NOMO-1 treated with DMSO at 0.1 percent for 48 hours (cell line): Measurements from ENCODE around the gene RAB36.

Experiments
- DNase-seq: peaks from one replicate; lab custom pipeline; 2025; ENCODE audit not compliant: unreplicated experiment; lab: John Stamatoyannopoulos, UW

The RAB36 gene, protein sequence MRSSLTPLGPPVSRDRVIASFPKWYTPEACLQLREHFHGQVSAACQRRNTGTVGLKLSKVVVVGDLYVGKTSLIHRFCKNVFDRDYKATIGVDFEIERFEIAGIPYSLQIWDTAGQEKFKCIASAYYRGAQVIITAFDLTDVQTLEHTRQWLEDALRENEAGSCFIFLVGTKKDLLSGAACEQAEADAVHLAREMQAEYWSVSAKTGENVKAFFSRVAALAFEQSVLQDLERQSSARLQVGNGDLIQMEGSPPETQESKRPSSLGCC

DNA sequence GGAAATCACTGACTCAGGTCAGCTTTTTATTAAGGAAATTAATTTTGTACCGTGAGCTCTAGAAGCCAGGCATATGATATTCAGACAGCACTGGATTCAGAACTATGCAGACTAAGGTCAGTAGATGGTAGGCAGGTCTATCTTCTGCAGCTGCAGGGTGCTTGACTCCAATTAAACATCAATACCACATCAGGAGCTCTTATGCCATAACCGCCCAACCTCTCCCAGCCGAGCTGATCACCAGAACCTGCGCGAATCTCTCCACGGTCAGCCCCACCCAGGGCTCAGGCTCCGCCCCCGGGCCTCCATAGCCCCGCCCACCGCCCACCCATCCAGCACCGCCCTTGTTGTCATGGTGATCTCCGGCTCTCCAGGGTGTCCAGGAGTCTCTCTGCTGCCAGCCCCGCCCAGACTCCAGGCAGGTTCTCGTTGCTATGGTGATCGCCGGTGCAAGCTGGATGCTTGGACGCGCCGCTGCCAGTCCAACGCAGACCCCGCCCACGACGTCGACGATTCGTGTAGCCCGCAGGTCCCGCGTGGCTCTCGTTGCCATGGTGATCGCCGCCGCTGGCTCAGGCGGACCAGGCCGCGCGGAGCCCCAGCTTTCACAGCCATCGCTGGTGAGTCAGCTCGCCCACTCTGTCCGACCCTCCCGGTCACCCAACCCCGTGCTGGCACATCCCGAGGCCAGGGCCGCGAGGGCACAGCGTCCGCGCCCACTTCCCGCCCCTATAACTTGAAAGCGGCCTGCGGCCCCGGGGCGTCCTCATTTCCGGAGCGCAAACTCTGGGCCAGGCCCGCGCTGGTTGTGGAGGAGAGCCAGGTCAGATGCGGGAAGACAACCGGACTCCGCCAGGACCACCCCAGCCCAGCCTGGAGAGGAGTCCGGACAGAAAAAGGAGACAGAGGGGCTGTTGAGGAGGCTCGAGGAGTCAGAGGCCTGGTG lies at the start of gene RAB36:
Gene RAB36 (plus strand): TSS at position 546 of the 946 bp plus-strand sequence. CDS start 1,140 bp downstream, outside the sequence.
- DNase-seq: peak; percentile 75

DNA sequence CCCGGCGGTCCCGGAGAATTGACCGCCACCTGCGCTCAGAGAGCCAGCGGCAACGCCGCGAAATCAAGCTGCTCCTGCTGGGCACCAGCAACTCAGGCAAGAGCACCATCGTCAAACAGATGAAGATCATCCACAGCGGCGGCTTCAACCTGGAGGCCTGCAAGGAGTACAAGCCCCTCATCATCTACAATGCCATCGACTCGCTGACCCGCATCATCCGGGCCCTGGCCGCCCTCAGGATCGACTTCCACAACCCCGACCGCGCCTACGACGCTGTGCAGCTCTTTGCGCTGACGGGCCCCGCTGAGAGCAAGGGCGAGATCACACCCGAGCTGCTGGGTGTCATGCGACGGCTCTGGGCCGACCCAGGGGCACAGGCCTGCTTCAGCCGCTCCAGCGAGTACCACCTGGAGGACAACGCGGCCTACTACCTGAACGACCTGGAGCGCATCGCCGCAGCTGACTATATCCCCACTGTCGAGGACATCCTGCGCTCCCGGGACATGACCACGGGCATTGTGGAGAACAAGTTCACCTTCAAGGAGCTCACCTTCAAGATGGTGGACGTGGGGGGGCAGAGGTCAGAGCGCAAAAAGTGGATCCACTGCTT lies 49.4 kb upstream of the RAB36 start:
- DNase-seq: no peak

DNA sequence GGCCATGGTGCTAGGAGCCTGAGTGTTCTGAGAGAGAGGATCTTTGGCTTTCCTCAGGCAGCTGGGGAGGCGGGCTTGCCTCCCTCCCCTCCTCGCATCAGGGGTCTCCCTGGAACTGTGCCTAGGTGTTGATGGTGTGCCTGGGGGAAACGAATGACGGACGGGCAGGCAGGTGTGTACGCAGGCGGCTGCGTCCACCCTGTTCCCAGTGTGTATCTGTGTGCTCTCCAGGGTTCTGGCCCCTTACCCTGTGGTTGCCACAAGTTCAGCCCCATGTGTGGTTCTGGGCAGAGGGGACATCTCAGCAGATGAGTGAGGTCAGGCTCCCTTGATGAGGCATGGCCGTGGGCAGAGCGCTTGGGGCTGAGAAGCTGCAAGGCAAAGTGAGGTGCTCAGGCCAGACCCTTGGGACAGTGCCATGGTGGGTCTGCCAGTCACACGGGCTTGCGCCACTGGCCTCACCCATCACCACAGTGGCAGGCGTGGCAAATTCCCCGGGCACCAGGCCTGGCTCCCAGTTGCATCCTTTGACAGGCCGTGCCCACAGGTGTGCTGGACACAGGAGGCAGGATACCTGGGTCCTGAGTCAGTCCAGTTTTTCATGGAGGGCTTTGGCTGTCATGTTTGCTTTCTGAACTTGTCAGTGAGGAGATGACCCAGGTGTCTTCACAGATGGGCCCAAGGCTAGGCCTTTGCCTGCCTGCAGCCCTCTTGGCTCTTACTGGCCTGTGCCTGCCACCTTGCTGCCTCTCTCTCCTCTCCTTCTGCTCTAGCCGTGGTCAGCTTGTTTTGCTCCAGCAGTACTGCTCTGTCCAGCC lies 47.7 kb upstream of the RAB36 start:
- no peak for DNase-seq

DNA sequence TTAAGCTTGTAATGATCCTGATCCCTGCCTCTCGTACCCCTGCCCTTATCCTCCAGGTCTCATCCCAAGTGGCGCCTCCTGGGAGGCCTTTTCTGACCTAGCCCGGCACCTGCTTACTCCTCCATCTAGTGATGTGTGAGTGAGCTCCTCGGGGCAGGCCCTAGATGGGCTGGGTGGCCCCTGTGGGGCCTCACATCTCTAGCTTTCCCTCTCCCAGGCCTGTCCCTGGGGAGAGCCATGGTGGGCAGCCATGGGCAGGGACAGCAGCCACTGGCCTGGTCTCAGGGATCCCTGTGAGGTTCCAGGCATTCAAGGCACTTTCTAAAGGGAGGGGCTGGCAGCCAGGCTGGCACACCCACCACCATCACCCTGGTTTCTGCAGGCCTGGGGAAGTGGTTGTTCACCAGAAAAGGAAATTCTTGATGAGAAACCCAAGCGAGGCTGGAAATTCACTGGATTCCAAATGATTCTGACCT lies 47.0 kb upstream of the RAB36 start:
- DNase-seq: no peak

DNA sequence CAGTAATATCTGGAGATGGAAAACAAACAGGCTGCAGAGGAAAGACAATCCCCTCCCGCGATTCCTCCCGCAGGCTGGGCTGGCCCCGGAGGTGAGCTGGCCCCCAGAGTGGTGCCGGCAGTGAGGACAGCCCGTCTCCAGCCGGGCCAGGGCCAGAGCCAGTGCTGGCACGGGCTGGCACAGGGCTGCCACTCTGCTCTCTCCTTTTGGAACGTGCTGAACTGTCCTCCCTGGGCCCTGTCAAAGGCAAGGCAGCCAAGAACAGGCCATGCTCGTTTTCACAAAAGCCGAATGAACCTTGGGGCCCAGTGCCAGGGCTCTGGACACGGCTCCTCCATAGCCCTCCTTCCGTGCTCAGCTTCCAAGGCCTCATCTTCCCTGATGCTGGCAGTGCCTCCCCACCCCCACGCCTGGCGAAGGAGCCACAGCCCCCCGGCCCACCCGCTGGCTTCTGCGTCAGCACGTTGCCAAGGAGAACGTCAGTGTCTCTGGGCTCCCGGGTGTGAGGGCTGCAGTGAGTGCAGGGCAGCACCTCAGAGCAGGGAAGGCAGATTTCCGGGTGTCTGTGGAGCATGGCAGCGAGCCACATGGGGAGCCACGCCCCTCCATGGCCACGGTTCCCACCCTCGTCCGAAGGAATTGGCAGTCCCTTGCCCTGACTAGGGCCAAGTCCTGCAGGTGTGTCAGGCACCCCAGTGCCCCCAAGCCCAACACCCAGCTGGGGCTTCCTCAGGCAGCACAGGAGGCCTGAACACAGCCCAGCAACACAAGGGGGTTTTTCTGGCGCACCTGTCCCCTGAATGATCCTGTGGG lies 46.4 kb upstream of the RAB36 start:
- no peak for DNase-seq

DNA sequence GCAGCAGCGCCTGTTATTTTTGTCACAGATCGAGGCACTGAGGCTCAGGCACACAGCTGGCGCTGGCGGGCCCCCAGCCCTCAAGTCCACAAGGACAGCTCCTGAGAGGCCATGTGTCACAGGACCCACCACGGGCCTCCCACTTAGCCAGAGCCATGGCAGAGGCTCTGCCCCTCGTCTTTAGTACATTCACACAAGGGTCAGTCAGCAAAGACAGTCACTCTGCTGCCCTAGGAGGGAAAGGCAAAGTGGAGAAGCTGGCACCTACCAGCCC lies 45.8 kb upstream of the RAB36 start:
- DNase-seq: no peak

DNA sequence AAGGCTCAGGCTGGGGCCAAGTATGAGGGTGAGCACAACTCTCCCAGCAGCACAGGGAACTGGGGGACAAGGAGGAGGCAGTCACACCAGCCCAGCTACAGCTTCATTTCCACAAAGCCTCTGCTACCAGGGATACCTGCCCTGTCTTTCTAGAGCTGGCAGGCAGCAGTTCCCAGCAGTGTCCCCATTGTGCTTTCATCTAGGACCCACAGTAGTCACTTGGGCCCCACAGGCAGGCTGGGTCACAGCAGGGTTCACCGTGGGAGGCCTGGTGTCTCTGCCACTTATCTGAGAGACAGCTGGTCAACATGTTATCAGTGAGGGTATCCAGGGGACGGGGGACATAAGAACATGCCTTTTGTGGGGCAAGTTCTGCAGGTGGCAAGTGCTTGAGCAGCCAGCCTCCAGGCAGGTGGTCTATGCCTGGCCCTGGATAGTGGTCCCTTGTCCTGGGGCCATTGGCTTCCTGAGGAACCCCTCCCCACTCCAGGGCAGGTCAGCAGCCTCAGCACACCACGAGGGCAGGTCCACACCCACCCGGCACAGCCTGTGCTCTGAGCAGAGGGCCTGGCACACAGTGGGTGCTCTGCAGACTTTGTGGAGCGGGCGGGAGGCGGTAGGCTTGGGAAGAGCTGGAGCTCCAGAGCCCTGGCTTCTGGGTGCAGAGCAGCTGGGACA lies 45.0 kb upstream of the RAB36 start:
- no peak for DNase-seq

DNA sequence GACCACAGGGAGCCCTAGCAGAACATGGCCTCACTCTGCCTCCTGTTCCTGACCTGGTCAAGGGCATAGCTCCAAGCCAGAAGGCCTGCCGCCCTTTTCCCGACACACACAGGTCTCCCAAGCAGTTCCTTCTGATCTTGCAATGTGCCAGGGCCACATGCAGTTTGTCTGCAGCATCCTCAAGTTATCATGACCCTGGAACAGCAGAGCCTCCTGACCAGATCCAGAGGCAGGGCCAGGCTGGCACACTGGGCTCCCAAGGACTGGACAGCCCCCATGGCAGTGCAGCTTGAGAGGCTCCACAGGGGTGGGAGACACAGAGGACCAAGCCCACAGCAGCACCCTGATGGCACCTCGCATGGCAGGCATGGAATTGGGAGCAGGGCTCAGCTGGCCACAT lies 43.8 kb upstream of the RAB36 start:
- DNase-seq: no peak

DNA sequence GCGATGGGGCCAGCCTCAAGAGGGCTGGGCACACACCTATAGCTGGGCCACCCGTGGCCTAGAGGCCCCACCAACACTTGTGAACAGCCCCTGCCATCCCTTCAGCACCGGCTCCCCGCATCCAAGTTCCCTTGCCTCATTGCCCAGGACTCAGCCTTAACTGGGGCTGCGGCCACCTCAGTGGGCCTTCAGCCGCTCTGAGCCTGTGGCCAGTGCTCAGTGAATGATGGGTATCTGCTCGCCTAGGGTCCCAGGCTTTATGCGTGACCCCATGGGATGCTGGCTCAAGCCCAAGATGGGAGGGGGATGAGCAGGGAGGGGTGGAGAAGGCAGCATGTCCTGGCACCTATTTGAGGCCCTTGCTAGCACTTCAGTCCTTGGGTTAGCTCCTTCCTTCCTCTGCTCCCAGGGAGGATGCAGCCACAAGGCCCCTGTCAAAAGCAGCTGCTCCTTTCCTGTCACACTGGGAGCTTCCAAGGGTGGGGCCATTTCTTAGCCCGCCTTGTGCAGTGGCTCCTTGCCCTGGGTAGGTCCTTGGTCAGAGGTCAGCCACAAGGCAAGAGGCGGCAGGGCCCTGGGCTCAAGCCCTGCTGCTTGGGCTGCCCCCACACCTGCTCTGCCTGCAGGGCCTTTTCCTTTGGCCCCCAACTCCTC lies 43.1 kb upstream of the RAB36 start:
- no peak for DNase-seq

DNA sequence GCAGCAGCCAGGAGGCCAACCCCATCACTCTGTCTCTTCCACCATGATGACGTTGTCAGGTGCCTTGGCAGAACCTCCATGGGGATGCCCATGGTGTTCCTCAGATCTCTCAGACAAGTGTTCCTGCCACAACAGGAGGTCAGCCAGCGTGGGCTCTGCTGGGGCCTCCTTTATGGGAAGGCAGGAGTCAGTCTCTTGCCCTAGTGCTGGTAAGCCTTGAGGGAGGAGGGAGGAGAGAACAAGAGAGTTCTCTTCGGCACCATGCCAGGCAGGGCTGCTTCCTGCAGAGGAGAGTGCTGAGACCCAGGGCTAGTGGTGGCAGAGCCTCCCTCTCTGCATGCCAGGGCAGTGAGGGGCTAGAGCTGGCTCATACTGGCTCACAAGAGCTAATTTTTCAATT lies 42.5 kb upstream of the RAB36 start:
- no peak for DNase-seq

DNA sequence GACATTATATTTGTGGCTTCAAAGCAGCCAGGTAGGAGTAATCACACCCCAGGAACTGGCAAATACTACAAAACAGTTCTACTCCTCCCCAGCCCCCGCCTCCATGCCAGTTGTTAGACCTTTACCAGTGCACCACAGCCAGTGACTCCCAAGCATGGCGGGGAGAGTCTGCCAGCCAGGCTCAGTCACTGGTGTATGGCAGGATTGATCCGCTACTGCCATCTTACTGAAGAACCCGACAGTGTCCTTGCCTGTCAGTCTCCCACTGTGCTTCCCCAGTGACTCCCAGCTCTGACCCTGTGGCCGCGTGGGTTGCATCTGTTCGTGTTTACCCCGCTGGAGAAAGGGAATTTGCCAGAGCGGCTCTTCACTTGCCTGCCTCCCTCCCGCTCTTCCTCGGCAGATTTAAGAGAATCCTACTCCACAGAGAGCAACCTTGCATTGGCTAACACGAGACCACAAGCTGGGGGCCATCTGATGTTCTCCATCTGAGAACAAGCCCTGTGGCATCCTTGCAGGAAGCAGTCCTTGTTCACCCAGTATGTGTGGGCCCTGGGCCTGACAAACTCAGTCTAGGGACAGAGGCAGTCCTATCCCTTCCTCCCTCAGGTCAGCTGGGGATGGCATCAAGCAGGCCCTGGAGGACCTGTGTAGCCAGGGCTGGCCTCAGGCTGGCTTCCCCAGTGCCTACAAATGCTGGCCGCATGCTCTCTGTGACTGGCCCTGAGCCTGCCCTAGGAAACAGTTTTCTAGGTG lies 41.9 kb upstream of the RAB36 start:
- no peak for DNase-seq

DNA sequence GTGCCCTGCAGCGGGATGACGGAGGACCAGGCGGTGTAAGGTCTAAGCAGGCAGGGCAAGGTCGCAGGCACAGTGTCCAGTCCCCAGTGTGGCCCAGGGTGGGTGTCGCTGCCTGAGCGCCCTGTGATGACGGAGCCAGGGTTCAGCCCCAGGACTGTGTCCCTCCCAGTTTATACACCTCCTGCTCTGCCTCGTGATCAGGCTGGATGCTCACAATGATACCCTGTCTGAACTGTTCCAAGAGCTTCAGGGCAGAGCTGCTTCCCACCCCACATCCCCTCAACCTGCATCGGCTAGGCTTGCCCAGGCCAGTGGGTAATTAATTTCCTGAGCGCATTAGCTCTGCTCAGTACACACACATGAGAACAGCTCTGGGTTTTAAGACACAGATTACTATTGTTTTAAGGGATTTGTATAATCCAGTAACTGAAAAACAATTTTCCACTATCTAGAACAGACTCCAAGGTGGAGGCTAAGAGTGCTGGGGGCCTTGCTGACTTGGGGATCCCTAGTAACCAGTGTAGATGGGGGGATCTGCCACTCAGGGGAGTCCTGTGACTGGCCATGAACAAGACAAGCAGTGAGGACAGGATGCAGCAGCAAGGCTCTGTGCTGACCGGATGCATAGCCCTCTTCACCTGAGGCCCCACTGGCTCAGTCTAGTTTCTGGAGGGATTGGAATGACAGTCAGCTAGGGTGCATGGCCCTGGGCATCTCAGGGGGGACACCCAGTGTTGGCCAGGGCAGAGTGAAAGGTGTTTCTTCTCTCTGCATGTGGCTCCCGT lies 40.9 kb upstream of the RAB36 start:
- DNase-seq: no peak

DNA sequence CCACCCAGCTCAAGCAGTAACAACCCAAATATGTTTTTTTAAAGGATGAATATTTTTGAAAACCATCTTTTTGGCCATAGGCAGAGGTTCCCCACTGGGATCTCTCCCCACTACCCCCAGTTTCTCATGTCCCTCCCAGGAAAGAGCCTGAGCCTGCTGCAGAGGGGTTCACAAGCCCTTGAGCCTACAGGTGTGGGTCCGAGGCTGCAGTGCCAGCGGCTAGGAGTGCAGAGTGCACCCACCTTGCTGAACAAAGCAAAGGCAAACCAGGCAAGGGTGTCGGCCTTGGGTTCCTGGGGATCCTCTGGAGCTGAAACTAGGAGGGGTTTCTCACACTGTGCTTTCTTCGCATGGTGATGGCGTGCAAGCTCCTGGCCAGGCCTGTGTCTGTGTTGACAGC lies 40.0 kb upstream of the RAB36 start:
- no peak for DNase-seq

DNA sequence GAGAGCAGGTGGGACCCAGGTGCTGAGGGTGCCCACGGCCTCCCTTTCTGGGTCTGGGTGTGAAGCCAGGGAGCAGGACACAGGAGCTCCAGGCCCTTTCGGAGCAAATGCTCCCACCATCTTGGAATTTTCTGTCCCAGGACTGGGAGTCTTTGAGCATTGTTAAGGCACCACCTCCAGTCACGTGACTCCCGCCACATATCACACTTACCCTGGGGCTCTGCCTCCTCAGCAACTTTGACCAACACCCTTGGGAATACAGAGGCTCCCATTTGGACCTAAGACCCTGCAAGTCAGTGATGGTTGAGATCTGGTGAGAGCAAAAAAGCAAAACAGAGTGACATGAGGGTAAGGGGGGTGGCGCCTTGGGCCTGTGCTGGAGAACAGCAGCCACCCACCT lies 39.4 kb upstream of the RAB36 start:
- no peak for DNase-seq

DNA sequence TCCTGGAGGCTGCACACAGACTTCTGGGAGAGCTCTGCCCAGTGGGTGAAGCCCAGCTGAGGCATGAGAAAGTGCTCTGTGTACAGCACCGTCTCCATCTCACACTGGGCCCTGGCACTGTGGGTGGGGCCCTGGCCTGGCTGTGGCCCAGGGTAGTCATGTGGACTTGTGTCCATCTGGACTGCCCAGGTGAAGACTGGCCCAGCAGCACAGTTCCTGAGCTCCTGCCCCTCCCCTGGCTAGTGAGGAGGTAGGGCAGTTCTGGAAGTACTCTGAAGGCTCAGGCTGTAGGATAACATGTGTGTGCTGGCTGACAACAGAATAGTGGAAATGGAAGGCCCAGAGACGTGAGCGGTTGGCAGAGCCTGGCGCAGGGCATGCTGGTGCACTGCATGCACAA lies 38.9 kb upstream of the RAB36 start:
- no peak for DNase-seq

DNA sequence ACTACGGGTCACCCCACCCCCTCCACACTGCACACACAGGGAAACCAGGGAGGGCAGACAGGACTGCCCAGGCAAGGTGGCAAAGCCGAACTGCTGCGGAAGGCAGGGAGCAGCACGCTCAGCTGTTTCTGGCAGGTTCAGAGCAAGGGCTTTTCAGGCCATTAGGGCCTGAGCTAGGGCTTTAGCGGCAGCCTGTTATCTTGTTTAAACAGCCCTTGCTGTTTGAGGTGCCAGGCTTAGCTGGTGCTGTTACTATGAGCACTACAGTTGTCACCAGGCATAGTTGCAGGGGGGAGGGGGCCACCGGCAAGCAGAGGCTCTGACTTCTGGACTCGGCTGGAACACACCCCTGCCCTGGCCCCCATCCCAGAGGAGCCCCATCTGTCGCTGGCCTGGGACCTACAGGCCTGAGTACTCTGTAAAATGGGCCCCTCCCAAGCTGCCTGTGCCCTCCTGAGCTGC lies 38.3 kb upstream of the RAB36 start:
- DNase-seq: no peak

DNA sequence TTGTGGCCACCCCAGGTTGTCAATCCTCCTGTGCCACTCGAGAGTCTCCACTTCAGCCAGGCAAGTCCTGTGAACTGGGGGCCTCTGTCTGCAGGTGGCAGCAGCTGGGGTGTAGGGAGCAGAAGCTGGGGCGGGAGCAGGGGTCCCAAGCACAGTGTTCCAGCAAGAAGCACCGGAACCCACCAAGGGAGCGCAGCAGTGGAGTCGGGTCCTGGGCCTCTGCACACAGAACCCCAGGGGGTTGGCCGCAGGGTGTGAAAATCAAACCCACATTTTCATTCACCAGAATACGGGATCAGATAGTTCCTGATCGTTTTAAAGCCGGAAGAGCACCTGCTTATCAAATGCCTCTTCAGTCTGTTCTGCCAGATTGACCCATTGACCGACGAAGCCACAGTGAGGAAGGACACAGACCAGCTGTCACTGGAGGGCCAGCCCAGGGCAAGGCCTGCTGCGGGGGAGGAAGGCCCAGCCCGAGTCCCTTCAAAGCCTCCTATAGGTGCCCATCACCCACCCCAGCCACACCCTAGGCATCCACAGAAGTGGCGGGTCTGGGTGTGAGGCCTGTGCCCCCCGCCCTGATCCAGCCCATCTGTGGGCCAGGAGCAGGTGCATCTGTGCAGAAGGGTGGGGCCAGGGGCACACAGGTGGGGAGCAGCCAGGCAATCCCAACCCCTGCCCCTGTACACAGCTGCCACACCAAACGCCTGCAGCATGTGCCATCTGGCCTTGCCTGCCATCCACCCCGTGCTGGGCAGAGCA lies 37.6 kb upstream of the RAB36 start:
- no peak for DNase-seq
